ENCODE results near the gene KREMEN2.

Gene KREMEN2

GRCh38 chr16:3015865-3016521, 51.9 kb downstream of the KREMEN2 start:
- no peak for TF ChIP-seq CTCF (IDR thresholded peaks at IDR 0.05; ENCODE audit: insufficient read depth, low read length, poor library complexity, severe bottlenecking)
- no peak for TF ChIP-seq EZH2phosphoT487 (conservative IDR thresholded peaks at IDR 0.05; ENCODE audit: low read length)
- no peak overlapping the region for H3K4me2 ChIP-seq (ENCODE audit: low read depth, low read length, poor library complexity, severe bottlenecking)
- H3K9me2 ChIP-seq (replicated peaks; ENCODE audit: insufficient read depth, low read length) = no peaks in the 10 kb centered on the region
- no peaks in the 10 kb centered on the region for H3F3A ChIP-seq (ENCODE audit: insufficient read depth)
- H3K9me3 ChIP-seq (ENCODE audit: insufficient read depth, low read length) = no peaks in the 10 kb centered on the region
- no peaks in the 10 kb centered on the region for H4K20me1 ChIP-seq (ENCODE audit: low read depth, low read length)
- no peaks in the 10 kb centered on the region for H3K36me3 ChIP-seq (ENCODE audit: low read length)
- H3K9ac ChIP-seq (ENCODE audit: low read length) = no peak overlapping the region
- no peaks in the 10 kb centered on the region for H3K79me2 ChIP-seq (ENCODE audit: insufficient read depth, low read length)
- no peak overlapping the region for H3K27ac ChIP-seq (ENCODE audit: low read depth, low read length)
- no peak overlapping the region for H3K4me3 ChIP-seq (ENCODE audit: insufficient read depth, low read length, poor library complexity, severe bottlenecking)
- no peak overlapping the region for H2AFZ ChIP-seq (ENCODE audit: low read depth, low read length, severe bottlenecking)
- no peaks in the 10 kb centered on the region for H3K27me3 ChIP-seq (ENCODE audit: low read length)

GRCh38 chr16:3017344-3017743, 53.3 kb downstream of the KREMEN2 start:
- Histone ChIP-seq H3K4me2 (ENCODE audit: low read depth, low read length, poor library complexity, severe bottlenecking) (no peak overlapping the region), H3K9ac (ENCODE audit: low read length) (no peak overlapping the region), H3K79me2 (ENCODE audit: insufficient read depth, low read length) (no peaks in the 10 kb centered on the region), H3K9me2 (replicated peaks; ENCODE audit: insufficient read depth, low read length) (no peaks in the 10 kb centered on the region), H3F3A (ENCODE audit: insufficient read depth) (peaks cover 9% of the 10 kb centered on the region), H3K27me3 (ENCODE audit: low read length) (no peaks in the 10 kb centered on the region), H4K20me1 (ENCODE audit: low read depth, low read length) (no peaks in the 10 kb centered on the region), H3K27ac (ENCODE audit: low read depth, low read length) (no peak overlapping the region), H3K9me3 (ENCODE audit: insufficient read depth, low read length) (no peaks in the 10 kb centered on the region), H2AFZ (ENCODE audit: low read depth, low read length, severe bottlenecking) (no peak overlapping the region), H3K4me3 (ENCODE audit: insufficient read depth, low read length, poor library complexity, severe bottlenecking) (no peak overlapping the region), H3K36me3 (ENCODE audit: low read length) (no peaks in the 10 kb centered on the region)
- no peak for TF ChIP-seq CTCF (IDR thresholded peaks at IDR 0.05; ENCODE audit: insufficient read depth, low read length, poor library complexity, severe bottlenecking)
- TF ChIP-seq EZH2phosphoT487 (conservative IDR thresholded peaks at IDR 0.05; ENCODE audit: low read length) = no peak
